ENCODE results near the gene HAUS6. TPM values are rescaled to one million over a fixed set of nuclear protein-coding genes. Genes with fewer than 3 reads are reported as not detected.

Gene HAUS6
- total RNA-seq, 1 donor: 14.5 TPM

GRCh38 chr9:19120877-19121276 lies 18.2 kb upstream of the HAUS6 start:
- Histone ChIP-seq H3K9me3 (ENCODE audit: low read depth, low read length) (no peaks in the 10 kb centered on the region), H3K4me2 (ENCODE audit: insufficient read depth, low read length) (no peak overlapping the region), H3K4me1 (ENCODE audit: insufficient read depth, low read length) (peaks cover 50% of the 10 kb centered on the region), H3K36me3 (ENCODE audit: insufficient read depth, low read length) (peaks cover 95% of the 10 kb centered on the region), H3K79me2 (ENCODE audit: insufficient read depth, low read length) (peaks cover 42% of the 10 kb centered on the region), H3K27ac (ENCODE audit: low read depth, low read length) (no peak overlapping the region), H3K27me3 (ENCODE audit: insufficient read depth, low read length) (no peaks in the 10 kb centered on the region), H2AFZ (ENCODE audit: low read length) (no peak overlapping the region), H3K4me3 (ENCODE audit: insufficient read depth, low read length) (no peak overlapping the region), H4K20me1 (ENCODE audit: insufficient read depth, low read length) (peaks cover 5% of the 10 kb centered on the region)
- DNase-seq (ENCODE audit: insufficient read length, low spot score, missing footprints): no peak
- TF ChIP-seq, protein P1, sequence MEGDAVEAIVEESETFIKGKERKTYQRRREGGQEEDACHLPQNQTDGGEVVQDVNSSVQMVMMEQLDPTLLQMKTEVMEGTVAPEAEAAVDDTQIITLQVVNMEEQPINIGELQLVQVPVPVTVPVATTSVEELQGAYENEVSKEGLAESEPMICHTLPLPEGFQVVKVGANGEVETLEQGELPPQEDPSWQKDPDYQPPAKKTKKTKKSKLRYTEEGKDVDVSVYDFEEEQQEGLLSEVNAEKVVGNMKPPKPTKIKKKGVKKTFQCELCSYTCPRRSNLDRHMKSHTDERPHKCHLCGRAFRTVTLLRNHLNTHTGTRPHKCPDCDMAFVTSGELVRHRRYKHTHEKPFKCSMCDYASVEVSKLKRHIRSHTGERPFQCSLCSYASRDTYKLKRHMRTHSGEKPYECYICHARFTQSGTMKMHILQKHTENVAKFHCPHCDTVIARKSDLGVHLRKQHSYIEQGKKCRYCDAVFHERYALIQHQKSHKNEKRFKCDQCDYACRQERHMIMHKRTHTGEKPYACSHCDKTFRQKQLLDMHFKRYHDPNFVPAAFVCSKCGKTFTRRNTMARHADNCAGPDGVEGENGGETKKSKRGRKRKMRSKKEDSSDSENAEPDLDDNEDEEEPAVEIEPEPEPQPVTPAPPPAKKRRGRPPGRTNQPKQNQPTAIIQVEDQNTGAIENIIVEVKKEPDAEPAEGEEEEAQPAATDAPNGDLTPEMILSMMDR (IDR thresholded peaks at IDR 0.05; ENCODE audit: extremely low read depth, low read depth, low read length): no peak

GRCh38 chr9:19119801-19120440 lies 17.2 kb upstream of the HAUS6 start:
- Histone ChIP-seq H3K4me2 (ENCODE audit: insufficient read depth, low read length) (no peak overlapping the region), H3K4me3 (ENCODE audit: insufficient read depth, low read length) (no peak overlapping the region), H4K20me1 (ENCODE audit: insufficient read depth, low read length) (peaks cover 5% of the 10 kb centered on the region), H3K9me3 (ENCODE audit: low read depth, low read length) (no peaks in the 10 kb centered on the region), H3K27me3 (ENCODE audit: insufficient read depth, low read length) (no peaks in the 10 kb centered on the region), H3K4me1 (ENCODE audit: insufficient read depth, low read length) (peaks cover 50% of the 10 kb centered on the region), H3K79me2 (ENCODE audit: insufficient read depth, low read length) (peaks cover 33% of the 10 kb centered on the region), H3K27ac (ENCODE audit: low read depth, low read length) (peak overlapping the region; percentile 41), H3K36me3 (ENCODE audit: insufficient read depth, low read length) (peaks cover 91% of the 10 kb centered on the region), H2AFZ (ENCODE audit: low read length) (no peak overlapping the region)
- DNase-seq (ENCODE audit: insufficient read length, low spot score, missing footprints): no peak
- TF ChIP-seq, protein P1 (IDR thresholded peaks at IDR 0.05; ENCODE audit: extremely low read depth, low read depth, low read length): no peak

DNA sequence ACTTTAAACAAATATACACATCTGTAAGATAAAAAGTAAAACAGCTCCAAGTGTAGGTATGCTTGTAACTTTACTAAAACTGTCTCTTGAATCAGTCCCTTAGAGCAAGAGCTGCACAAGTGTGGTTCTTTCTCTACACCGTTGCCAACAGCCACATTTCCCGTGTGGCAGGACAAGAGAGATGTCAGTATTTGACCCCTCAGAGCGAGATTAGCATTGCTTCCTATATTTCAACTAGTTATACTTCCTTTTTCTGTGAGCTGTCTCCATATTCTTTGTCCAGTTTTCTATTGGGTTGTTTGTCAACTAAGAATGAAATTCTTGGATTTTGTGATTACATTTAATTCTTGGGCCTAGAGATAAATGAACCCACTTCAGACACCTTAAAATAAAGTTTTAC lies 16.5 kb upstream of the HAUS6 start:
- Histone ChIP-seq H3K79me2 (ENCODE audit: insufficient read depth, low read length) (peaks cover 26% of the 10 kb centered on the region), H3K27me3 (ENCODE audit: insufficient read depth, low read length) (no peaks in the 10 kb centered on the region), H3K27ac (ENCODE audit: low read depth, low read length) (peak overlapping the region; percentile 41), H3K36me3 (ENCODE audit: insufficient read depth, low read length) (peaks cover 91% of the 10 kb centered on the region), H4K20me1 (ENCODE audit: insufficient read depth, low read length) (peaks cover 2% of the 10 kb centered on the region), H2AFZ (ENCODE audit: low read length) (no peak overlapping the region), H3K4me1 (ENCODE audit: insufficient read depth, low read length) (peaks cover 49% of the 10 kb centered on the region), H3K9me3 (ENCODE audit: low read depth, low read length) (no peaks in the 10 kb centered on the region), H3K4me2 (ENCODE audit: insufficient read depth, low read length) (peak overlapping the region; percentile 32), H3K4me3 (ENCODE audit: insufficient read depth, low read length) (no peak overlapping the region)
- TF ChIP-seq, protein P1 (IDR thresholded peaks at IDR 0.05; ENCODE audit: extremely low read depth, low read depth, low read length): no peak
- no peak for DNase-seq (ENCODE audit: insufficient read length, low spot score, missing footprints)

DNA sequence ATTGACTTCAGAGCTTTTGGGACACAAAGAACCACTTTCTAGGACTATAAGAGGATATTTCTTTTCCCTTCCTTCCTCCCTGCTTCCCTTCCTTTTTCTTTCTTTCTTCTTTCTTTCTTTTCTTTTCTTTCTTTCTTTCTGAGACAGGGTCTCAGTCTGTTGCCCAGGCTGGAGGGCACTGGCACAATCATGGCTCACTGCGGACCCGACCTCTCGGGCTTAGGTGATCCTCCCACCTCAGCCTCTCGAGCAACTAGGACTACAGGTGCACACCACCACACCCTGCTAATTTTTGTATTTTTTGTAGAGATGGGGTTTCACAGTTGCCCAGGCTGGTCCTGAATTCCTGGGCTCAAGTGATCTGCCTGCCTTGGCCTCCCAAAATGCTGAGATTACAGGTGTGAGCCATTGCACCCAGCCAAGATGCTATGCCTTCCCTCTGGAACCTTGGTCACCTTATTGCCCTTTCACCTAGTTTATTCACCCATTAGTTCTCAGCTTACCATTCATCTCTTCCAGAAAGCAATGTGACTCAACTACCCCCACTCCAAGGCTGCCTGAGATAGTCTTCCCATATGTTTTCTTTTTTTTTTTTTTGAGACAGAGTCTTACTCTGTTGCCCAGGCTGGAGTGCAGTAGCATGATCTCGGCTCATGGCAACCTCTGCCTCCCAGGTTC lies 14.5 kb upstream of the HAUS6 start:
- Histone ChIP-seq H3K27ac (ENCODE audit: low read depth, low read length) (peak overlapping the region; percentile 77), H4K20me1 (ENCODE audit: insufficient read depth, low read length) (no peaks in the 10 kb centered on the region), H3K79me2 (ENCODE audit: insufficient read depth, low read length) (peaks cover 10% of the 10 kb centered on the region), H2AFZ (ENCODE audit: low read length) (no peak overlapping the region), H3K4me3 (ENCODE audit: insufficient read depth, low read length) (no peak overlapping the region), H3K4me2 (ENCODE audit: insufficient read depth, low read length) (no peak overlapping the region), H3K27me3 (ENCODE audit: insufficient read depth, low read length) (no peaks in the 10 kb centered on the region), H3K4me1 (ENCODE audit: insufficient read depth, low read length) (peaks cover 49% of the 10 kb centered on the region), H3K36me3 (ENCODE audit: insufficient read depth, low read length) (peaks cover 73% of the 10 kb centered on the region), H3K9me3 (ENCODE audit: low read depth, low read length) (no peaks in the 10 kb centered on the region)
- TF ChIP-seq, protein P1 (IDR thresholded peaks at IDR 0.05; ENCODE audit: extremely low read depth, low read depth, low read length): no peak
- peak; percentile 53 for DNase-seq (ENCODE audit: insufficient read length, low spot score, missing footprints)
